CD4-positive, alpha-beta T cell treated with Interleukin-17A for 4 hours (primary cell): ENCODE measurements around the gene SYK.
"Not testable (repeated sequence)": the region's sequence is repeated elsewhere in the genome, so short reads cannot be mapped to it uniquely, and the experiment has no call there.

Source experiments
- DNase-seq: peaks from one replicate; pipeline ENCODE4 v3.0.0-alpha.2; 2020; ENCODE audit warnings: mixed read lengths

SYK gene

DNA sequence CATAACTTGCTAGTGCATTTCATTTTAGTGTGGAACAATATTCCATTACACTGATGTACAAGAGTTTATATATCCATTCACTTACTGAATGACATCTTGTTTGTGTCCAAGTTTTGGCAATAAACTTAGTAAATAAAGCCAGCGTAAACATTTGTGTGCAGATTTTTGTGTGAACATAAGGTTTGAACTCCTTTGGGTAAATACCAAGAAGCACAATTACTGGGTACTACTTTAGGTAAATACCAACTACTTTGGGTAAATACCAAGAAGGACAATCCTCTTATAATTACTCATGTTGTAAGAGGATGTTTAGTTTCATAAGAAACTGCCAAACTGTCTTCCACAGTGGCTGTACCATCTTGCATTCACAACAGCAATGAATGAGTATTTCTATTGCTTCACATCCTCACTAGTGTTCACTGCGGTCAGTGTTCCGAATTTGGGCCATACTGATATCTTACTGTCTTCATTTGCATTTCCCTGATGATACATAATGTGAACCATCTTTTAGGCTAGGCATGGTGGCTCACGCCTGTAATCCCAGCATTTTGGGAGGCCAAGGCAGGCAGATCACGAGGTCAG lies 2.3 kb upstream of the SYK start:
- DNase-seq = no peak

- no peak for DNase-seq
Measured at GRCh38 chr9:90801973-90802322, 329 bp downstream of the SYK start.

DNA sequence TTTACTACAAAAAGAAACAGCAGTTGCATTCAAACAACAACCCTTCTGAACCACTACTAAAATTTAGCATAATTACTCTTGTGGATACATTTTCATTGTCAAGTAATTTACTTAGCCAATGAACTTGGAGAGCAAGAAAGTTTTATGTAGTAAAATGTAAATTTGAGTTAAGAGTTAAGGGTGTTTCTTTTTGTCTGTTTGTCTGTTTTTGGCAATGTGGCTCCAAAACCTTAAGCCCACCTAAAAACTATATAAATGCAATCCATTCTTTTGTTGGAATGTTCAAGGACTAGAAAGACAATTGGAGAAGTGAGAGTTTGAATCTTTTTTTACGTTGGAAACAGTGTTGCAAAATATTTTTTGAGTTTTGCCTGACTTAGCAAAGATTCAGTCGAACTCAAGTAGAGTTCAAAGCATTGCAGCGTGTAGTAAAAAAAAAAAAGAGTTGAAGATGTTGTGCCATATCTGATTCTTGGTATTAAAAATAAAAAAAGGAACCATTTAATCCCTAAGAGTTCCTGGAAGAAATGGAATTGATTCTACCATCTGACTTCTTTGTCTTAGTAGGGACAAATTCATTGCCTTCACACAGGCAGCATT lies 867 bp downstream of the SYK start:
- DNase-seq = no peak

DNA sequence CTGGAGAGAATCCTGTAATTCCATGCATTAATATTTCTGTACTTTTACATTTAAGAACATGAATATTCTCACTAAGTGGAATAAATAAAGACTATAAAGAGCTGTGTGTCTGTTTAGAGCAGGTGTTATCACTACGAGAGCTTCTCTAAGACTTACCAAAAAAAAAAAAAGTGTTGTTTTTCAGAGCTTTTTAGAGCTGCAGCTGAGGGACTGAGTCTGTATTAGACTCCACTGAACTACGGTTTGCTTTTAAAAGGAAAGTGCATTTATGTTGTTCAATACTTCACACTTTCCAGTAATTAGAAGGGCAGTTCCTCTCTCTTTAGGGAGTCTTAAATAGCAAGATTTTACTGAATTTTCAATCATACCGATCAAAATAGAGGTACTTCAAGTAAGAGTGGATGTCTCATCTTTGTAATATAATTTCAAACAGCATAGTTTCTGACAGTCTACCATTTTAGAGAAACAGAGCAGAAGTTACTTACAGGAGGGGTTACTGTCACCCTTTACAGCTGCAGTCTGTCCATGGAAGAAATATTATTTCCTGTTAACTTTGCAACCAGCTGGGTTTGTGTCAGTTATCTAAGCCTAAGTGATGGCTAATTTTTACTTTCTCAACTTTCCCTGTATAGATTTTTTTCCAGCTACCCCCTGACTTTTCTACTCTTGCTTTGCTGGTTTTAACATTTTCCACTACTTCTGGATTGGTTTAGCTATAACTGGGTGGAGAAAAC lies 2.4 kb downstream of the SYK start:
- no peak for DNase-seq

- no peak for DNase-seq
Measured at GRCh38 chr9:90805006-90805996, 3.7 kb downstream of the SYK start.

- no peak for DNase-seq
Measured at GRCh38 chr9:90807006-90807405, 5.4 kb downstream of the SYK start.

- no peak for DNase-seq
Measured at GRCh38 chr9:90808398-90808797, 6.8 kb downstream of the SYK start.

DNA sequence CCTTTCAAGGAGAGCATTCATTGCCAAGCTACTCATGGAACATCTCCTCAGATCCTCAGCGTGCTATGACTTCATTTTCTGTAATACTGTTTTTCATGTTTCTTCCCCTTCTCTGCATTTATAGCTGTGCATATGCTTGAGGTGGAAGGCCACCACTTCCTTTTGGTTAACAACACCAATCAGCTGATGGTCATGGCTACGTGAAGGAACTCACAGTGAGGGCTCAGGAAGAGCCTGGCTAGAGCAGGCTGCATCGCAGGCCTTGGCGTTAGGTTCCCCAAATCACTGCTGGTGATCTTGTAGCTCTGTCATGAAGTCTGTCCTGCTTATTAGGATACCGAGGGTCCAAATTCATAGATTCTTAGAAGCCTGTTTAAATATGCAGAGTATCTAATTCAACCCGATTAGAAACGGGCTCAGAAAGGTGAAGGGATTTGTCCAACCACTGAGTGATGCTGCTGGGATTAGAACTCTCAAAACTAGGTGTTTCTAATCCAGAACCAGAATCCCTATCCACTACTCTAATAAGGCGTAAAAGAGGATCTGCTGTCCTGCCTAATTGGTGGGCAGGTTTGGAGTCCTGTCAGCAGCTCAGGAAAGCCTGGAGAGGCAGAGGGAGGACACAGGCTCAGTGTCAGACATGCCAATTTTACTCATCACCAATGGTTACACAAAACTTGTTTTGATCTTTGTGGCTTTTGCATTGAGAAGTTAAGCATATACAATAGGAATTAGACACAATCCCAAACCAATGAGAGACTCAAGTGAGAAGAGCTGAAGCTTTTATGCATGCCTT lies 7.5 kb downstream of the SYK start:
- DNase-seq = no peak

DNA sequence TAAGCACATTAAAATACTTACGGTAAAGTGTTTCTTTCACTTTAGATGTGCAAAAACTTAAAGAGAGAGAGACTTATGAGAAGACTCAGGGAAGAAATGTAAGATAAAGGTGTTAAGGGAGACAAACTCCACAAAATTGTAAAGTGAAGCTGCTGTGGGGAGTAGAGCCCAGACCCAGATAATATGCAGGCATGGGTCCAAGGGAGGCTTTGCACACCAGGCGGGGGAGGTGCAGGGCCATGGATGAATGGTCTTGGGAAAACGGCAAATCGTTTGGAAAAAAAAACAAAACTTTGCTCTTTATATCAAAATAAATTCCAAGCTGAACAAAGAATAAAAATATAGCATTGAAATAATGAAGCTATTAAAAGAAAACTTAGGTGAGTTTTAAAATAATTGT lies 9.1 kb downstream of the SYK start:
- DNase-seq = no peak

GRCh38 chr9:90813046-90813445 lies 11.4 kb downstream of the SYK start:
- no peak for DNase-seq

DNA sequence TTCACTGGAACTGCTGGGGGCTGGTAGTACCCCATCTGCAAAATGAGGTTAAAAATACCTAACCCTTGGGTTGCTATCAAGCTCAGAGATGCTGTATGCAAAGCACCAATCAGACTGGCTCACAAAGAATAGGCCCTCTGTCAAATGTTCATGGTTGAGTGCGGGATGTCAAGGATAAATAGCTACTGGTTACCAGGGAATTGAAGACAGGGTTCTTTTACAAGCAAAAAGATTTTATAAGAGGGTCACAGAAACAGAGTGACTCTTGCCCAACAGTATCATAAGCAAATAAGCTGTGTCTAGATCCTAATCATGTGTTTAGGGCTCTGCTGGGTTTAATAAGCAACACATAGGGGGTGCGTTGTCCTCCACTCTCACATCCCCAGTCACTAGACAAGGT lies 11.9 kb downstream of the SYK start:
- no peak for DNase-seq

DNA sequence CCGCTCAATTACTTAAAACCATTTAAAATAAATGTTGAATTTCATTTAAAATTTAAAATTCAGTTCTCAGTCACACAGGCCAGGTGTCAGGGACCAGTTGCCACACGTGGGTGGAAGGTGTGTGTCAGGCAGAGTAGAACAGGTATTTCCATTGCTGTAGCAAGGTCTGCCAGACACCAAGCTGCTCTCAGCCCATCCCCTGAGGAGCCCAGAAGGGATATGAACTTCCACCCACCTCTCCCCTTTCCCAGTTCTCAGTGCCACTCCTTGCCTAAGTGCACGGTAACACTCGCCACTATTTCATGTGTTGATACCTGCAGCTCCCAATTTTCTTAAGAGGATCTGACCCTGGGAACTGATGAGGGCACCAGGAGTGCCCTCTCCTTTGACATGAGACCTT lies 12.7 kb downstream of the SYK start:
- no peak for DNase-seq

GRCh38 chr9:90815183-90815943 lies 13.7 kb downstream of the SYK start:
- DNase-seq = peak; percentile 35

DNA sequence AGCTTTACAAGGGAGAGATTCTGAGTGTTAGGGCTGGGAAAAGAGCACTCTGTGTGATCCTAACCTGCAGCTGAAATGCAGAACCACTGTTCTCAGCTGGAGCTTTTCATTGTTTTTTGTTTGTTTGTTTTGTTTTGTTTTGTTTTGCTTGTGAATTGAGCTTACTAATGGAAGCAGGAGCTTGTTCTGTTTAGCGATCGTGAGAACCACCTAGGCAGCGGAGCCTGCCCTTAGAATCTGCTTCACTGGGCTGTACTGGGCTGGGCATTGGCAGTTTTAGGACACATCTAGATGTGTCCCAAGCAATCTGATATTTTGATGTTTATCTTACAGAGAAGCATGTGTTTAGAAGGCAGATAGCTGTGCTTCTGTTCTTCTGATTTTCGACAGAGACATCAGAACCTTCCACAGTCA lies 14.3 kb downstream of the SYK start:
- no peak for DNase-seq

GRCh38 chr9:90816690-90817089 lies 15.1 kb downstream of the SYK start:
- no peak for DNase-seq

DNA sequence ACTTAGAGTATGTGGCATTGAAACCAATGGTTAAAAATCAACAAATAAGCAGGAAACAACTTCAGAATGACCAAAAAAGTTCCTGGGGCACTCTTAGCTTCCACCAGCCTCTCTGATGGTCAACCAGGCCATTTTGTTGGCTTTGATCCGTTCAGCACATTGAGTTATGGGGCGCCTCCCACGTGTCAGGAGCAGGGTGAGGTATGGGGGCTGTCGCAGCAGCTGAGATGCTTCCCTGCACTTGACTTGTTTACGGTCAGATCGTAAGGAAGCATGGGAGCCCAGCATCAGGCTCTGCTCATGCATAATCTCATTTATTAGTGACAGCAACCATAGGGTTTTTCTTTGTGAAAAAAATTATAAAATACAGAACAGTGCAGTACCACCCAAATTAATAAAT lies 16.7 kb downstream of the SYK start:
- DNase-seq = no peak

DNA sequence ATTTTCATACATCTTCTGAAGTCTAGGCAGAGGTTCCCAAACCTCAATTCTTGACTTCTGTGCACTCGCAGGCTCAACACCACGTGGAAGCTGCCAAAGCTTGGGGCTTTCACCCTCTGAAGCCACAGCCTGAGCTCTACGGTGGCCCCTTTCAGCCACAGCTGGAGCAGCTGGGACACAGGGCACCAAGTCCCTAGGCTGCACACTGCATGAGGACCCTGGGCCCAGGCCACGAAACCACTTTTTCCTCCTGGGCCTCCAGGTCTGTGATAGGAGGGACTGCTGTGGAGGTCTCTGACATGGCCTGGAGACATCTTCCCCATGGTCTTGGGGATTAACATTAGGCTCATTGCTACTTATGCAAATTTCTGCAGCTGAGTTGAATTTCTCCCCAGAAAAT lies 18.8 kb downstream of the SYK start:
- not testable (repeated sequence) for DNase-seq

- DNase-seq = not testable (repeated sequence)
Measured at GRCh38 chr9:90821236-90821635, 19.6 kb downstream of the SYK start.

- no peak for DNase-seq
Measured at GRCh38 chr9:90821697-90822096, 20.1 kb downstream of the SYK start.

GRCh38 chr9:90822866-90823265 lies 21.2 kb downstream of the SYK start:
- no peak for DNase-seq

- DNase-seq = no peak
Measured at GRCh38 chr9:90825586-90825985, 24.0 kb downstream of the SYK start.
